ENCODE measurements around the gene GPSM1. TPM values are rescaled to one million over a fixed set of nuclear protein-coding genes. Genes with fewer than 3 reads are reported as not detected.
A peak's percentile ranks its signal among the peaks of the same experiment; 100 is the strongest.

The GPSM1 gene
- total RNA-seq, 2 donors from 2014 or later: 5.9 to 16.3 TPM

GRCh38 chr9:136335296-136336155, 8.2 kb downstream of the GPSM1 start:
- H3K4me1 Mint-ChIP-seq: no peaks in the 10 kb centered on the region
- no peak overlapping the region for H3K4me3 Mint-ChIP-seq
- H3K27ac Mint-ChIP-seq: no peak overlapping the region
- no peaks in the 10 kb centered on the region for H3K27me3 Mint-ChIP-seq
- no peak for ATAC-seq (replicated peaks)
- H3K36me3 Mint-ChIP-seq (ENCODE audit: low read depth): no peaks in the 10 kb centered on the region
- H3K9me3 Mint-ChIP-seq: no peaks in the 10 kb centered on the region

GRCh38 chr9:136336156-136336870, 9.0 kb downstream of the GPSM1 start:
- Mint-ChIP-seq H3K9me3 (no peaks in the 10 kb centered on the region), H3K27ac (no peak overlapping the region), H3K27me3 (no peaks in the 10 kb centered on the region), H3K4me1 (no peaks in the 10 kb centered on the region), H3K36me3 (ENCODE audit: low read depth) (no peaks in the 10 kb centered on the region), H3K4me3 (no peak overlapping the region)
- ATAC-seq (replicated peaks): no peak

DNA sequence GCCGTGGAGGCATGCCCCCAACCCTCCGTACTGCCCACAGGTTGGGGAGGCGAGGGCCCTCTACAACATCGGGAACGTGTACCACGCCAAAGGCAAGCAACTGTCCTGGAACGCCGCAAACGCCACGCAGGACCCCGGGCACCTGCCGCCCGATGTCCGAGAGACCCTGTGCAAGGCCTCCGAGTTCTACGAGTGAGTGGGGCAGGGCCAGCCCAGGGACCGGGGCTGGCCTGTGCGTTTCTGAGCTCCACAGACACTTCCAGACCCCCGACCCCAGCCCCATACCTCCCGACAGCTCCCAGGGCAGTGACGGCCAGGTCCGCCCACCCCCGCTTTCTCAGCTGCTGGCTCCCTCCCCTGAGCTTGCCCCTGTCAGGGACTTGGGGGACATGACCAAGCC, 9.5 kb downstream of the GPSM1 start:
- Mint-ChIP-seq H3K27ac (no peak overlapping the region), H3K4me3 (no peak overlapping the region), H3K27me3 (no peaks in the 10 kb centered on the region), H3K4me1 (no peaks in the 10 kb centered on the region), H3K36me3 (ENCODE audit: low read depth) (no peaks in the 10 kb centered on the region), H3K9me3 (no peaks in the 10 kb centered on the region)
- ATAC-seq (replicated peaks): no peak

DNA sequence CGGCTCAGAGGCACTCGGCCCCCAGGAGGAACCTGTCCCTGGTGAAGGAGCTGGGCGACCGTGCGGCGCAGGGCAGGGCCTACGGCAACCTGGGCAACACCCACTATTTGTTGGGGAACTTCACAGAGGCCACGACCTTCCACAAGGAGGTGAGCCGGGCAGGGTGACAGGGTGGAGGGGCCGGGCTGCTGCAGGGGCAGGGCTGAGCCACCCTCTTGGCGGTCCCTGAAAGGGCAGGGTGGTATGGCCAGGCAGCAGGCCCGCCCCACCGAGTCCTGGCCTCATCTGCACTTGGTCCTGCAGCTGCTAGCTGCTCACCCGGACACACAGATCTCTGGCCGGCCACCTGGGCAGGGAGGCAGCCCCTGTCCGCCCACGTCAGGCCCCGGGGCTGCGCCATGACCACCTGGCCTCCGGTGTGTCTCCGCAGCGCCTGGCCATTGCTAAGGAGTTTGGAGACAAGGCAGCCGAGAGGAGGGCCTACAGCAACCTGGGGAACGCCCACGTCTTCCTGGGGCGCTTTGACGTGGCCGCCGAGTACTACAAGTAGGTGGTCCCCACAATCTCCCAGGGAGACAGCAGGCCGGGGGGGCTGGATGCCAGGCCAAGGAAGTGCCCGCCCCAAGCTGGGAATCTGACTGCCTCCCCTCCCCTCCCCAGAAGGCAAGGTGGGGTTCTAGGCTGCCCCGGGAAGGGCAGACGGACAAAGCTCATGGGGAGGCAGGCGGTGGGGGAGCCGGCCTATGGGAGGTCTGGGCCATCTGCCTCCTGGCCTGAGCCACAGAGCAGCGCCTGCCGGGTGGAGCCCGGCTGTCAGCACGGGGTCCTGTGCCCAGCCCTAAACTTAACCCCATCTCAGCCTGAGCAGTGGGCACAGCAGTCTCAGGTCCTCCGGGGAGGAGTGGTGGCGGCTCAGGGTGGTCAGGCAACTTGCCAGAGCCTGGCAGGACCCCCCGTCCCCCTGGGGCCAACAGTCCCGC, 10.4 kb downstream of the GPSM1 start:
- no peak for ATAC-seq (replicated peaks)
- H3K36me3 Mint-ChIP-seq (ENCODE audit: low read depth): no peaks in the 10 kb centered on the region

DNA sequence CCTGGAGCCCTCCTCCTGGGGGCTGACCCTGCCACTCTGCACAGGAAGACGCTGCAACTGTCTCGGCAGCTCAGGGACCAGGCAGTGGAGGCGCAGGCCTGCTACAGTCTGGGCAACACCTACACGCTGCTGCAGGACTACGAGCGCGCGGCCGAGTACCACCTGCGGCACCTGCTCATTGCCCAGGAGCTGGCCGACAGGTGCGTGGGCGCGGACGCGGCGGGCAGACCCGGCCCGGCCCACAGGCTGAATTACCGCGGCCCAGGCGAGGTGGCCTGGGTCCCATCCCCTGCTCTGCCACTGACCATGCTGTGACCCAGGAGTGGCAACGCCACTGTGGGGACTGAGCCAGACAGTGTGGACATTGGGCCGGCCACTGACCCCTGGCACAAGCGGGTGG, 11.2 kb downstream of the GPSM1 start:
- Mint-ChIP-seq H3K4me1 (no peaks in the 10 kb centered on the region), H3K36me3 (ENCODE audit: low read depth) (no peaks in the 10 kb centered on the region), H3K27ac (no peak overlapping the region), H3K4me3 (no peak overlapping the region), H3K9me3 (no peaks in the 10 kb centered on the region), H3K27me3 (no peaks in the 10 kb centered on the region)
- ATAC-seq (replicated peaks): no peak

More for the DNA sequence above, 10.4 kb downstream of the GPSM1 start:
- no peak overlapping the region for H3K4me3 Mint-ChIP-seq
- H3K27ac Mint-ChIP-seq: no peak overlapping the region
- no peaks in the 10 kb centered on the region for H3K9me3 Mint-ChIP-seq
- no peaks in the 10 kb centered on the region for H3K4me1 Mint-ChIP-seq
- no peaks in the 10 kb centered on the region for H3K27me3 Mint-ChIP-seq

DNA sequence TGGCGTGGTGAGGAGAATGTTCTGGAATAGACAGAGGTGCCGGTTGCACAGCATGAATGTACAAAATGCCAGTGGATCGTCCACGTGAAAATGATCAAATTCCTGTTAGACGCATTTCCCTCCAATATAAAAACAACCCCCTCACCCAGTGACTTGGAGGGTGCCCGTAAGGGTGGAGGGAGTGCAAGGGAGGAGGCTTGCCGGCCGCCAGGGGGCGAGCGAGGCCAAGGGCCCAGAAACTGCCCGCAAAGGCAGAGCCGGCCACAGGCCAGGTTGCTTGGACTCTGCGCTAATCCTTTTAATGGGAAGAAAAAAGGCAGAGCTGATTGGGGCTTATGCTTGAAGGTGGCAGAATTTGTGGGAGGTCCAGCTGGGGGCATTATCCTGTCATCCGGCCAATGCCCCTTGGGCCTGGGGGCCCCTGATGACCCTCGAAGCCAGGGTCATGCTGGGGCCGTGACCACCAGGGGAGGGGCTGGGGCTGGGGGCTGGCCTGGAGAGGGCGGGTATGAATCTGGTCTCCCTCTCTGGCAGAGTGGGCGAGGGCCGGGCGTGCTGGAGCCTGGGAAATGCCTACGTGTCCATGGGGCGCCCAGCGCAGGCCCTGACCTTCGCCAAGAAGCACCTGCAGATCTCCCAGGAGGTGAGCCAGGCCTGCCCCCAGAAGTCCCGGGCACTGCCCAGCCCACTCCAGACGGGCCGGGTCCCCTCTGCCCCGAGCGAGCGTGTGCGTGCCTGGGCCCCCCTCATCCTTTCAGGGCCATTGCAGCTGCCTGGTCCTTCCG, 12.0 kb downstream of the GPSM1 start:
- Mint-ChIP-seq H3K4me3 (no peak overlapping the region), H3K27ac (no peak overlapping the region), H3K27me3 (no peaks in the 10 kb centered on the region), H3K36me3 (ENCODE audit: low read depth) (no peaks in the 10 kb centered on the region), H3K9me3 (no peaks in the 10 kb centered on the region), H3K4me1 (no peaks in the 10 kb centered on the region)
- ATAC-seq (replicated peaks): peak; percentile 62

GRCh38 chr9:136339958-136340310, 12.6 kb downstream of the GPSM1 start:
- no peak for ATAC-seq (replicated peaks)
- Mint-ChIP-seq H3K4me1 (no peaks in the 10 kb centered on the region), H3K27me3 (no peaks in the 10 kb centered on the region), H3K9me3 (no peaks in the 10 kb centered on the region), H3K4me3 (no peak overlapping the region), H3K27ac (no peak overlapping the region), H3K36me3 (ENCODE audit: low read depth) (no peaks in the 10 kb centered on the region)

GRCh38 chr9:136340356-136341041, 13.2 kb downstream of the GPSM1 start:
- no peak overlapping the region for H3K27ac Mint-ChIP-seq
- no peaks in the 10 kb centered on the region for H3K36me3 Mint-ChIP-seq (ENCODE audit: low read depth)
- no peaks in the 10 kb centered on the region for H3K9me3 Mint-ChIP-seq
- no peaks in the 10 kb centered on the region for H3K27me3 Mint-ChIP-seq
- no peak for ATAC-seq (replicated peaks)
- no peaks in the 10 kb centered on the region for H3K4me1 Mint-ChIP-seq
- no peak overlapping the region for H3K4me3 Mint-ChIP-seq

DNA sequence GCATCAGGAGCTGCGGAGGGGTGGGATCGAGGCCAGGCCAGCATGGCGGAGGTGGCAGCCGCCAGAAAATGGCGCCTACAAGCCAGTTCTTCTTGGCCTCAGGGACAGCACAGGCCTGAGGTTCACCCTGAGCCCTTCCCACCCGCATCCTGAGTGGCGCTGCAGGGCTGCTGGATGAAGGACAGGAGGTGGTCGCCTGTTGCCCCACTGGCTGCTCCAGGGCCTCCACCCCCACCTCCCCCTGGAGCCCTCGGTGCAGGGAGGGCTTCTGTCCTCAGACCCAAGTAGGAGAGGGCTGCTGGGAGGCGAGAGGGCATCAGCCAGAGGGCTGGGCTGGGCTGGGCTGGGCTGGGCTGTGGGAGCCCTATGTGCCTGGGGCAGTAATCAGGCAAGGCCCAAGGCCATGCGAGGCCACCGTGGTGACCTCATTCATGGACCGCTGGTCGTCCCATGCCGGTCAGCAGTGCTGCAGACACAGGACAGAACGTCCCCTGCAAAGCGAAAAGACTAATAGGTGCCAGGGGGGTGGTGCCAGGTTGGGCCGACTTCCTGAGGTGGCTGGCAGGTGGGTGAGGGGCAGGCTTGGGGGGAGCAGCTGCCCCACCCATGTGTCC, 13.8 kb downstream of the GPSM1 start:
- H3K4me3 Mint-ChIP-seq: no peak overlapping the region
- H3K4me1 Mint-ChIP-seq: no peaks in the 10 kb centered on the region
- no peaks in the 10 kb centered on the region for H3K36me3 Mint-ChIP-seq (ENCODE audit: low read depth)
- no peaks in the 10 kb centered on the region for H3K27me3 Mint-ChIP-seq
- no peaks in the 10 kb centered on the region for H3K9me3 Mint-ChIP-seq
- no peak overlapping the region for H3K27ac Mint-ChIP-seq
- ATAC-seq (replicated peaks): no peak

GRCh38 chr9:136341769-136342168, 14.4 kb downstream of the GPSM1 start:
- no peak overlapping the region for H3K27ac Mint-ChIP-seq
- no peak for ATAC-seq (replicated peaks)
- no peaks in the 10 kb centered on the region for H3K9me3 Mint-ChIP-seq
- H3K4me1 Mint-ChIP-seq: no peaks in the 10 kb centered on the region
- no peak overlapping the region for H3K4me3 Mint-ChIP-seq
- no peaks in the 10 kb centered on the region for H3K27me3 Mint-ChIP-seq
- H3K36me3 Mint-ChIP-seq (ENCODE audit: low read depth): no peaks in the 10 kb centered on the region

DNA sequence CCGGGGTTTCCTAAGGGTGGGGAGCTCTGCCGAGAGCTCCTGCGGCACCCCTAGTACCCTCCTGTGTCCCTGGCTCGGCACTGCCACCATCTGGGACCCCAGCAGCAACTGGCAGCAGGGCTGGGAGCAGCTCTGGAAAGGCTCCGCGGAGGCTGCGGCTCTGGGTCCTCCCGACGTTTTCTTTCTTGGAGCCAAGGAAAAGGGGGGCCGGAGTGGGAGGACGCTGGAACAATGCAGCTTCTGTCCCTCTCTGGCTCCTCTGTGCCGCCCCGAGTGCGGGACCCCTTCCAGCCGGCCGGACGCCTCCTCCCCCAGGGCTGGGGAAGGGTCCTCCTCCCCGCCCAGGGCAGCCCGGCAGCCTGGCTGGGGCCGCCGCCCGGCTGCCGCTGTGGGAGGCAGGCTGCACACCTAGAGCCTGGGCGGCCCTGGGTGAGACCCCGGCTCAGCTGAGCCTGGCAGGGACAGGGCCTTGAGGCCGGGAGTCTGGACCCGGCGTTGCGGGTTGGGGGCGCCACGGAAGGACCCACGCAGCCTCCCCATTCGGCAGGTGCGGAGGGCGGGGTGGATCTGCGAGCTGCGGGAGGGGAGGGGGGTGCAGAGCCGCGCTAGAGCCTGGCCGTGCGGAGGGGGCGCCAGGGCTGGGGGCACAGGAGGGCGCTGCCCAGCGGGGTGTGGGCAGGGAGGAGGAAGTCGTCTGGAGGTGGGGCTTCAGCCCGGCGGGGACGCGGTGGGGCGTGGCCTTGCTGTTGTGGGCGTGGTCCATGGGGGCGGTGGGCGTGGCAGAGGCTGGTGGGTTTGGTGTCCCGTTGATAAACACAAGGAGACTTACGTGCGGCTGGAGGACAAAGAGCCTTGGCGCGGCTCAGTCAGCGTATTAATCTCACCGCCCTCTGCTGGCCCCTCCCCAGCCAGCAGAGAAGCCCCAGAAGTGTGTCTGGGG, 15.1 kb downstream of the GPSM1 start:
- ATAC-seq (replicated peaks): peak; percentile 47
- no peaks in the 10 kb centered on the region for H3K4me1 Mint-ChIP-seq
- H3K27me3 Mint-ChIP-seq: no peaks in the 10 kb centered on the region
- no peak overlapping the region for H3K27ac Mint-ChIP-seq
- H3K36me3 Mint-ChIP-seq (ENCODE audit: low read depth): no peaks in the 10 kb centered on the region
- no peaks in the 10 kb centered on the region for H3K9me3 Mint-ChIP-seq
- no peak overlapping the region for H3K4me3 Mint-ChIP-seq

GRCh38 chr9:136343121-136343883, 16.0 kb downstream of the GPSM1 start:
- Mint-ChIP-seq H3K4me3 (no peak overlapping the region), H3K9me3 (no peaks in the 10 kb centered on the region), H3K27me3 (no peaks in the 10 kb centered on the region), H3K27ac (no peak overlapping the region), H3K4me1 (no peaks in the 10 kb centered on the region), H3K36me3 (ENCODE audit: low read depth) (no peaks in the 10 kb centered on the region)
- no peak for ATAC-seq (replicated peaks)

Data from activated T-helper 17 cell treated with anti-CD3 and anti-CD28 coated beads, Interleukin-2, amount 50 U/mL, for 72 hours (primary cell).